ENCODE results near the gene GIPC3.

DNA sequence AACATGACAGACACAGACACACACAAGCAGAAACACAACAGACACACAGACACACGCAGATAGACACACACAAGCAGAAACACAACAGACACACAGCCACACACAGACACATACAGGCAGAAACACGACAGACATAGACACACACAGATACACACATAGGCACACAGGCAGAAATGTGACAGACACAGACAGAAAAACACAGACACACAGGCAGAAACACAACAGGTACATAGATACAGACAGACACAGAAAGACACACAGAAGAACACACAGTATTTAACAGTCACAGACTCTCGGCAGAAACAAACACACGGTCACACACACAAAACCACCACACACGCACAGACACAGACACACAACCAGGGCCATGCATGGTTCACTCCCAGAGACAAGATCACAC is 20.5 kb downstream of the GIPC3 start:
- TF ChIP-seq RNF2 (IDR thresholded peaks at IDR 0.05; ENCODE audit: borderline replicate concordance, low read depth, low read length, missing control alignments, poor library complexity, severe bottlenecking) (no peak), RFX5 (IDR thresholded peaks at IDR 0.05; ENCODE audit: borderline replicate concordance, low read depth, low read length) (no peak), SRF (IDR thresholded peaks at IDR 0.05; ENCODE audit: low read depth, low read length) (no peak), TAF1 (IDR thresholded peaks at IDR 0.05; ENCODE audit: low read depth, low read length) (no peak), CEBPB (IDR thresholded peaks at IDR 0.05; ENCODE audit: low read depth, low read length) (no peak)
